PFSK-1 (cell line): ENCODE data around the gene ITGA11.

Experiments
- POLR2AphosphoS5 ChIP-seq: IDR thresholded peaks from 2 replicates; pipeline ENCODE4 v1.6.1; 2012; ENCODE audit warnings: low read depth, mild to moderate bottlenecking, control low read depth, low read length, moderate library complexity
- TAF1 ChIP-seq: IDR thresholded peaks from 2 replicates; pipeline ENCODE4 v1.6.1; 2012; ENCODE audit warnings: low read length, control low read depth, borderline replicate concordance; ENCODE audit not compliant: insufficient read depth
- TF ChIP-seq, protein P1 (sequence below), 2 experiments: IDR thresholded peaks; 2 replicates each; pipeline versions ENCODE4 v1.6.1 to v1.8.0; 2011 to 2012; ENCODE audit warnings: low read depth in 2 of 2, low read length in 2 of 2, control low read depth in 1 of 2, inconsistent platforms in 1 of 2, mild to moderate bottlenecking in 1 of 2, moderate library complexity in 1 of 2; ENCODE audit not compliant: insufficient read depth in 1 of 2

DNA sequence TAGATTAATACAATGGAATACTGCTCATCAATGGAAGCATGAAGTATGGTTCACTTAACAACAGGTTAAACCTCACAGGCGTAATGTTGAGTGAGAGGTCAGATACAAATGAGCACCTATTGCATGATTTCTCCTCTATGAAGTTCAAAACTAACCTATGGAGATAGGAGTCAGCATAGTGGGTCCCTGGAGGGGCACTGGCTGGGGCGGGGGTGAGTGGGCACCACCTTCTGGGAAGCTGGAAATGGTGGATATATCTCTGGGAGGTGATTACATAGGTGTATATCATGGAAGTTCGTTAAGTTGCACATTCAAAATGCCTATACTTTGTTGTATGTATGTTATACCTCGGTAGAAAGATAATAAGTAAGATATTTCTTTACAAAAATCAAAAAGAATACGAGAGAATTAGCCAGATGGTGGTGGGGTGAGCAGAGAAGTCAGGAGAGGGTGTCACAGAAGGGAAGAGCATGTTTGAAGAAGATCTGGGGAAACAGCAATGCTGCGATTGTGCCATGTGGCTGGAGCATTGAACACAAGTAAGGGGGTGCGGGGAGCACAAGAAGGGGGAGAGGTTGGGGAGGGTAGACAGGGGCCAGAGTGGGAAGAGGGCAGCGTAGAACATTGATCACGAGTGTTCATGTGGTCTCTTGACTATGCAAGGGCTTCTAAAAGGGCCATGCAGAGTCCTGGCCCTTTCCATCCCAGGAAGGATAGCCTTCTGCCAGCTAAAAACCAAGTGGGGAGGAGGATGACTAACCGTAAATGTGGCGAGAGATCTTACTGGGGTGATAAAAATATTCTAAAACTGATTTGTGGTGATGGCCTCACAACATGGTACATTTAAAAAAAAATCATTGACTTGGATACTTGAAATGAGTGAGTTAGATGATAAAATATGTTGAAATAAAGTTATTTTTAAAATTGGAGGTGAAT lies 30.2 kb downstream of the ITGA11 start:
- TF ChIP-seq TAF1, result no peak
- no peak for TF ChIP-seq POLR2AphosphoS5
- TF ChIP-seq, protein P1, sequence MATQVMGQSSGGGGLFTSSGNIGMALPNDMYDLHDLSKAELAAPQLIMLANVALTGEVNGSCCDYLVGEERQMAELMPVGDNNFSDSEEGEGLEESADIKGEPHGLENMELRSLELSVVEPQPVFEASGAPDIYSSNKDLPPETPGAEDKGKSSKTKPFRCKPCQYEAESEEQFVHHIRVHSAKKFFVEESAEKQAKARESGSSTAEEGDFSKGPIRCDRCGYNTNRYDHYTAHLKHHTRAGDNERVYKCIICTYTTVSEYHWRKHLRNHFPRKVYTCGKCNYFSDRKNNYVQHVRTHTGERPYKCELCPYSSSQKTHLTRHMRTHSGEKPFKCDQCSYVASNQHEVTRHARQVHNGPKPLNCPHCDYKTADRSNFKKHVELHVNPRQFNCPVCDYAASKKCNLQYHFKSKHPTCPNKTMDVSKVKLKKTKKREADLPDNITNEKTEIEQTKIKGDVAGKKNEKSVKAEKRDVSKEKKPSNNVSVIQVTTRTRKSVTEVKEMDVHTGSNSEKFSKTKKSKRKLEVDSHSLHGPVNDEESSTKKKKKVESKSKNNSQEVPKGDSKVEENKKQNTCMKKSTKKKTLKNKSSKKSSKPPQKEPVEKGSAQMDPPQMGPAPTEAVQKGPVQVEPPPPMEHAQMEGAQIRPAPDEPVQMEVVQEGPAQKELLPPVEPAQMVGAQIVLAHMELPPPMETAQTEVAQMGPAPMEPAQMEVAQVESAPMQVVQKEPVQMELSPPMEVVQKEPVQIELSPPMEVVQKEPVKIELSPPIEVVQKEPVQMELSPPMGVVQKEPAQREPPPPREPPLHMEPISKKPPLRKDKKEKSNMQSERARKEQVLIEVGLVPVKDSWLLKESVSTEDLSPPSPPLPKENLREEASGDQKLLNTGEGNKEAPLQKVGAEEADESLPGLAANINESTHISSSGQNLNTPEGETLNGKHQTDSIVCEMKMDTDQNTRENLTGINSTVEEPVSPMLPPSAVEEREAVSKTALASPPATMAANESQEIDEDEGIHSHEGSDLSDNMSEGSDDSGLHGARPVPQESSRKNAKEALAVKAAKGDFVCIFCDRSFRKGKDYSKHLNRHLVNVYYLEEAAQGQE (IDR thresholded peaks at IDR 0.05; ENCODE audit: insufficient read depth in 1 of 2, low read depth in 2 of 2, low read length in 2 of 2), result no peak
